Brain microvascular endothelial cell (primary cell): ENCODE measurements around the gene PCNX4.
"Not testable (repeated sequence)": the region's sequence is repeated elsewhere in the genome, so short reads cannot be mapped to it uniquely, and the experiment has no call there.

Source experiments
- DNase-seq: peaks from one replicate; pipeline ENCODE4 v3.0.0-alpha.2; 2020
- H3K27ac ChIP-seq: fragments of 250-450 bp; sonication (Bioruptor Pico); 2 replicates; pipeline ENCODE4 v1.5.1; 2020; ENCODE audit warnings: mild to moderate bottlenecking, moderate library complexity
- H3K27me3 ChIP-seq: fragments of 250-450 bp; sonication (Bioruptor Pico); replicated peaks from 2 replicates; pipeline ENCODE4 v1.5.1; 2020; ENCODE audit warnings: mild to moderate bottlenecking
- H3K36me3 ChIP-seq: fragments of 250-450 bp; sonication (Bioruptor Pico); replicated peaks from 2 replicates; pipeline ENCODE4 v1.5.1; 2020; ENCODE audit warnings: mild to moderate bottlenecking
- H3K4me3 ChIP-seq: 2 replicates; pipeline ENCODE4 v1.5.1; 2011; ENCODE audit warnings: low read depth, mild to moderate bottlenecking, control low read depth, low read length, moderate library complexity
- in situ Hi-C: cut with HindIII; loops from 2 replicates; pipeline ENCODE4 v1.10.0; 2017; ENCODE audit warnings: low sequenced_read_pairs, low pct_ligation_motif_present
- TF ChIP-seq, protein P1 (sequence below): IDR thresholded peaks from 2 replicates; pipeline ENCODE4 v1.5.1; 2011; ENCODE audit warnings: low read depth, mild to moderate bottlenecking, moderate library complexity, low read length, control low read depth, inconsistent platforms; ENCODE audit errors: missing control alignments

Gene PCNX4

GRCh38 chr14:60095231-60095630 lies 3.5 kb downstream of the PCNX4 start:
- no peak overlapping the region for H3K4me3 ChIP-seq

DNA sequence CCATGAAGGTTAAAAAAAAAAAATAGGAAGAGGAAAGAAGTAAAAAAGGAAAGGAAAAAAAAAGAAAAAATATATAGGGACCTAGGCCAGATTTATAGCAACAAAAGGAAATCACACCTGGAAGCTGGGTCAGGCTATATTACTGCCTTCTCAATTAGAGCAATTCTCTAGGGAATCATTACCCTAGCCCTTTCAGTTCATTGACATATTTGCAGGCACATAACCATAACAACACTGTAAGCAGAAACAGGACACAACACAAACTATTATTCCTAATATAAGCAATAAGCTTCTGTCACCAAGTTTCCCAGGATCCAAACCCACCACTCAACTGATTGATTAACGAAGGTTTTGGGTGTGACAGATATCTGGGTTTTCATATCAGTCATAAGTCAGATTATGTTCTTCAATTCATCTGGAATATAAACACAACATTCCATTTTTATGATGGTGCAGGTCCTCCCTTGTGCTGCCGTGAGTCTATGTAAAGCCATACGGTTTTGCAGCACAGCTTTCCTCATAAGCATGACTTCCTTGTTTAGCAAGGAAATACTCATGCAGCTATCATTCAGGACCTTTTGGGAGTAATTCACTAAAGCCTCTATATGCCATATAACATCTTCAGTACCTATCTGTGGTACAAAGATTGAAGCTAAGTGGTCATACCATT lies 4.2 kb downstream of the PCNX4 start:
- Histone ChIP-seq H3K36me3 (peaks cover 2% of the 10 kb centered on the region), H3K27ac (peak overlapping the region; percentile 59), H3K27me3 (no peaks in the 10 kb centered on the region), H3K4me3 (no peak overlapping the region)
- in situ Hi-C loops, result no loop called here
- TF ChIP-seq, protein P1, sequence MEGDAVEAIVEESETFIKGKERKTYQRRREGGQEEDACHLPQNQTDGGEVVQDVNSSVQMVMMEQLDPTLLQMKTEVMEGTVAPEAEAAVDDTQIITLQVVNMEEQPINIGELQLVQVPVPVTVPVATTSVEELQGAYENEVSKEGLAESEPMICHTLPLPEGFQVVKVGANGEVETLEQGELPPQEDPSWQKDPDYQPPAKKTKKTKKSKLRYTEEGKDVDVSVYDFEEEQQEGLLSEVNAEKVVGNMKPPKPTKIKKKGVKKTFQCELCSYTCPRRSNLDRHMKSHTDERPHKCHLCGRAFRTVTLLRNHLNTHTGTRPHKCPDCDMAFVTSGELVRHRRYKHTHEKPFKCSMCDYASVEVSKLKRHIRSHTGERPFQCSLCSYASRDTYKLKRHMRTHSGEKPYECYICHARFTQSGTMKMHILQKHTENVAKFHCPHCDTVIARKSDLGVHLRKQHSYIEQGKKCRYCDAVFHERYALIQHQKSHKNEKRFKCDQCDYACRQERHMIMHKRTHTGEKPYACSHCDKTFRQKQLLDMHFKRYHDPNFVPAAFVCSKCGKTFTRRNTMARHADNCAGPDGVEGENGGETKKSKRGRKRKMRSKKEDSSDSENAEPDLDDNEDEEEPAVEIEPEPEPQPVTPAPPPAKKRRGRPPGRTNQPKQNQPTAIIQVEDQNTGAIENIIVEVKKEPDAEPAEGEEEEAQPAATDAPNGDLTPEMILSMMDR, result no peak
- DNase-seq, result peak; percentile 71

More at GRCh38 chr14:60095231-60095630, 3.5 kb downstream of the PCNX4 start:
- in situ Hi-C loops, result no loop called here
- no peak for DNase-seq
- TF ChIP-seq, protein P1, result no peak
- no peaks in the 10 kb centered on the region for H3K27me3 ChIP-seq
- peaks cover 2% of the 10 kb centered on the region for H3K36me3 ChIP-seq
- H3K27ac ChIP-seq, result peak overlapping the region; percentile 59

- in situ Hi-C loops, result no loop called here
- DNase-seq, result no peak
- TF ChIP-seq, protein P1, result no peak
- H3K4me3 ChIP-seq, result no peak overlapping the region
- H3K36me3 ChIP-seq, result peaks cover 2% of the 10 kb centered on the region
- no peak overlapping the region for H3K27ac ChIP-seq
- no peaks in the 10 kb centered on the region for H3K27me3 ChIP-seq
These were observed 6.3 kb downstream of the PCNX4 start for GRCh38 chr14:60097974-60098373.

GRCh38 chr14:60099855-60100254 lies 8.1 kb downstream of the PCNX4 start:
- in situ Hi-C loops, H3K4me3 ChIP-seq, H3K27me3 ChIP-seq, H3K27ac ChIP-seq, H3K36me3 ChIP-seq, DNase-seq: not testable (repeated sequence)

GRCh38 chr14:60101786-60102185 lies 10.1 kb downstream of the PCNX4 start:
- no peak for DNase-seq
- TF ChIP-seq, protein P1, result no peak
- Histone ChIP-seq H3K36me3 (peaks cover 2% of the 10 kb centered on the region), H3K4me3 (no peak overlapping the region), H3K27me3 (no peaks in the 10 kb centered on the region), H3K27ac (no peak overlapping the region)
- in situ Hi-C loops, result no loop called here

DNA sequence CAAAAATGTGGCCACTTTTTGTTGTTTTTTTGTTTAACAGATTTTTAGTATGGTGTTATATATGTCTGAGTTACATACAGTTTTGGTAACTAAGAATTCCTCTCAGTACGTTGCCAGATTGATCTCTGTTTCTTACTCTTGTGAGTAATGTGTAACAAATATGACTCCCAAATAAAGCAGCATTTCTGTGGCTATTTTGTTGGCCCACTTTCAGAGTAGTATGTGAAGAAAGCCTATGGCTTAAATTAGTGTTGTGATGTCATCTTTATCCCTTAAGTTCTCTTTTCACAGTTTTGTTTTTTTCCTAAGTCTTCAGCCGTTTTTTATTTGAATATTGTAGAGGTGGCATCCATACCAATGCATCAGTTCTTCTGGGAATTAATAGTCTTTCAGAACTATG lies 10.7 kb downstream of the PCNX4 start:
- TF ChIP-seq, protein P1, result no peak
- no peak overlapping the region for H3K4me3 ChIP-seq
- H3K36me3 ChIP-seq, result peaks cover 2% of the 10 kb centered on the region
- DNase-seq, result peak; percentile 61
- H3K27me3 ChIP-seq, result no peaks in the 10 kb centered on the region
- in situ Hi-C loops, result no loop called here
- H3K27ac ChIP-seq, result no peak overlapping the region
